ENCODE results near the gene ZNF559. TPM values are rescaled to one million over a fixed set of nuclear protein-coding genes. Genes with fewer than 3 reads are reported as not detected.

ZNF559 gene
- total RNA-seq, 1 experiment from 2014 or later = 19.7 TPM

- Histone ChIP-seq H2BK15ac (ENCODE audit: low read depth, low read length) (no peak overlapping the region), H4K20me1 (ENCODE audit: control insufficient read depth, insufficient read depth, insufficient read length) (no peaks in the 10 kb centered on the region), H3K14ac (ENCODE audit: insufficient read depth, low read length) (no peak overlapping the region), H4K5ac (ENCODE audit: insufficient read length, low read depth, low read length) (no peak overlapping the region), H3K4me2 (ENCODE audit: insufficient read depth, insufficient read length, low read length) (peak overlapping the region; percentile 83), H3K23me2 (ENCODE audit: insufficient read length, low read depth, low read length, poor library complexity, severe bottlenecking) (peaks cover 3% of the 10 kb centered on the region), H3K4ac (ENCODE audit: low read depth, low read length) (no peak overlapping the region), H4K91ac (ENCODE audit: insufficient read length, low read depth, low read length) (no peak overlapping the region), H3K56ac (ENCODE audit: insufficient read length, low read depth, low read length) (no peak overlapping the region), H4K8ac (replicated peaks; ENCODE audit: insufficient read length, low read depth, low read length) (no peak overlapping the region), H2BK20ac (ENCODE audit: low read depth, low read length, poor library complexity, severe bottlenecking) (no peak overlapping the region), H2BK5ac (ENCODE audit: insufficient read length, low read length) (no peak overlapping the region), H3K27ac (ENCODE audit: insufficient read length, low read depth, low read length) (no peak overlapping the region), H3T11ph (ENCODE audit: low read length) (no peak overlapping the region), H3K23ac (ENCODE audit: insufficient read length, low read depth, low read length) (no peak overlapping the region), H3K9me3 (ENCODE audit: control insufficient read depth, low read depth, low read length) (peaks cover 2% of the 10 kb centered on the region), H2BK12ac (ENCODE audit: insufficient read length, low read depth, low read length) (no peak overlapping the region), H3K79me2 (ENCODE audit: insufficient read depth, low read length) (no peaks in the 10 kb centered on the region; the same call in 1 of the 2 replicates), H2BK120ac (ENCODE audit: low read depth, low read length, poor library complexity, severe bottlenecking) (no peak overlapping the region), H3K79me1 (ENCODE audit: insufficient read depth, low read depth, low read length, poor library complexity, severe bottlenecking) (peaks cover 4% of the 10 kb centered on the region), H3K4me1 (ENCODE audit: insufficient read depth, low read length) (no peaks in the 10 kb centered on the region), H2AK5ac (ENCODE audit: insufficient read length, low read length) (no peak overlapping the region), H3K9ac (ENCODE audit: extremely low read depth, insufficient read length, low read length) (peak overlapping the region; percentile 64), H2AFZ (ENCODE audit: low read length) (no peak overlapping the region), H3K18ac (ENCODE audit: insufficient read length, low read depth, low read length) (no peak overlapping the region), H3K27me3 (ENCODE audit: insufficient read depth, low read length) (no peaks in the 10 kb centered on the region)
- no CpG with 5 or more reads among the region's 9 CpGs for WGBS (ENCODE audit: extremely low coverage, insufficient read length, low lambda C conversion rate)
- Mint-ChIP-seq H3K36me3 (ENCODE audit: insufficient read depth in 1 of 3, low read depth in 3 of 3) (peaks cover 52 to 59% (median 58%) of the 10 kb centered on the region in 3 experiments), H3K4me1 (peaks cover 5 to 10% of the 10 kb centered on the region in 2 experiments; a peak in 3 of 4 replicates), H3K27ac (peak overlapping the region; percentile 70 to 87 (median 73); a peak in 4 of 7 replicates), H3K9me3 (peaks cover 68 to 74% of the 10 kb centered on the region in 2 experiments), H3K27me3 (ENCODE audit: low read depth) (peaks cover 2% of the 10 kb centered on the region; the same call in 1 of the 2 replicates), H3K4me3 (peak overlapping the region; percentile 84 to 88)
- TF ChIP-seq, protein P1, sequence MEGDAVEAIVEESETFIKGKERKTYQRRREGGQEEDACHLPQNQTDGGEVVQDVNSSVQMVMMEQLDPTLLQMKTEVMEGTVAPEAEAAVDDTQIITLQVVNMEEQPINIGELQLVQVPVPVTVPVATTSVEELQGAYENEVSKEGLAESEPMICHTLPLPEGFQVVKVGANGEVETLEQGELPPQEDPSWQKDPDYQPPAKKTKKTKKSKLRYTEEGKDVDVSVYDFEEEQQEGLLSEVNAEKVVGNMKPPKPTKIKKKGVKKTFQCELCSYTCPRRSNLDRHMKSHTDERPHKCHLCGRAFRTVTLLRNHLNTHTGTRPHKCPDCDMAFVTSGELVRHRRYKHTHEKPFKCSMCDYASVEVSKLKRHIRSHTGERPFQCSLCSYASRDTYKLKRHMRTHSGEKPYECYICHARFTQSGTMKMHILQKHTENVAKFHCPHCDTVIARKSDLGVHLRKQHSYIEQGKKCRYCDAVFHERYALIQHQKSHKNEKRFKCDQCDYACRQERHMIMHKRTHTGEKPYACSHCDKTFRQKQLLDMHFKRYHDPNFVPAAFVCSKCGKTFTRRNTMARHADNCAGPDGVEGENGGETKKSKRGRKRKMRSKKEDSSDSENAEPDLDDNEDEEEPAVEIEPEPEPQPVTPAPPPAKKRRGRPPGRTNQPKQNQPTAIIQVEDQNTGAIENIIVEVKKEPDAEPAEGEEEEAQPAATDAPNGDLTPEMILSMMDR (conservative IDR thresholded peaks at IDR 0.05) = no peak
- DNase-seq = no peak
Observed at GRCh38 chr19:9324584-9324962, 594 bp downstream of the ZNF559 start.

Data from H9 (cell line).